HG02852 (cell line): ENCODE data around the gene CFP.
A peak's percentile ranks its signal among the peaks of the same experiment; 100 is the strongest.
"Not testable (repeated sequence)": the region's sequence is repeated elsewhere in the genome, so short reads cannot be mapped to it uniquely, and the experiment has no call there.

Experiments
- ATAC-seq: cut with Tn5 transposase; IDR thresholded peaks from one replicate; pipeline ENCODE4 v1.9.1; 2021; ENCODE audit warnings: mild to moderate bottlenecking, moderate library complexity; ENCODE audit not compliant: unreplicated experiment

Gene CFP

GRCh38 chrX:47607091-47607490, 22.6 kb downstream of the CFP start:
- ATAC-seq = no peak

GRCh38 chrX:47605024-47605423, 24.7 kb downstream of the CFP start:
- no peak for ATAC-seq

GRCh38 chrX:47603125-47603524, 26.6 kb downstream of the CFP start:
- not testable (repeated sequence) for ATAC-seq

- ATAC-seq = no peak
Observed at GRCh38 chrX:47597222-47597621, 32.5 kb downstream of the CFP start.

GRCh38 chrX:47596256-47596655, 33.5 kb downstream of the CFP start:
- no peak for ATAC-seq

GRCh38 chrX:47595716-47596251, 33.9 kb downstream of the CFP start:
- ATAC-seq = no peak

- no peak for ATAC-seq
Observed at GRCh38 chrX:47593522-47593921, 36.2 kb downstream of the CFP start.

GRCh38 chrX:47590984-47591383, 38.7 kb downstream of the CFP start:
- ATAC-seq = no peak

GRCh38 chrX:47587906-47588735, 41.6 kb downstream of the CFP start:
- no peak for ATAC-seq

- no peak for ATAC-seq
Observed at GRCh38 chrX:47587091-47587891, 42.4 kb downstream of the CFP start.

- no peak for ATAC-seq
Observed at GRCh38 chrX:47586043-47586787, 43.5 kb downstream of the CFP start.

- no peak for ATAC-seq
Observed at GRCh38 chrX:47585273-47585672, 44.5 kb downstream of the CFP start.

GRCh38 chrX:47584714-47585113, 45.0 kb downstream of the CFP start:
- no peak for ATAC-seq

- ATAC-seq = no peak
Observed at GRCh38 chrX:47583240-47583861, 46.4 kb downstream of the CFP start.

- peak; percentile 80 for ATAC-seq
Observed at GRCh38 chrX:47581731-47582647, 47.7 kb downstream of the CFP start, which contains the start of gene TIMP1. Gene TIMP1 (plus strand): TSS chrX:47582436. CDS start chrX:47583416, 980 bp downstream.

- no peak for ATAC-seq
Observed at GRCh38 chrX:47579537-47579936, 50.2 kb downstream of the CFP start.

- ATAC-seq = no peak
Observed at GRCh38 chrX:47578692-47579091, 51.0 kb downstream of the CFP start.

GRCh38 chrX:47577901-47578300, 51.8 kb downstream of the CFP start:
- ATAC-seq = no peak

- no peak for ATAC-seq
Observed at GRCh38 chrX:47577424-47577823, 52.3 kb downstream of the CFP start.
